WTC11 (cell line): ENCODE data around the gene ARL15. TPM values are rescaled to one million over a fixed set of nuclear protein-coding genes. Genes with fewer than 3 reads are reported as not detected.

Experiments used
- ATAC-seq: fragments of 200-7000 bp; cut with Tn5 transposase; 2 replicates; pipeline ENCODE4 v1.10.0; 2021; ENCODE audit warnings: mild to moderate bottlenecking, moderate library complexity
- CTCF ChIA-PET: fragments of 300-600 bp; sonication (Branson Sonifier 250); formaldehyde crosslinking; loops from one replicate; lab custom pipeline; 2021; ENCODE audit warnings: antibody characterized with exemption; lab: Charles Lee
- POLR2A ChIA-PET: fragments of 350-600 bp; sonication (Branson Sonifier 250); formaldehyde crosslinking; loops from one replicate; lab custom pipeline; 2021; ENCODE audit warnings: antibody characterized with exemption; lab: Charles Lee
- DNase-seq: peaks from one replicate; pipeline ENCODE4 v3.0.0; 2021; ENCODE audit warnings: low spot score
- H3K27ac Mint-ChIP-seq: 2 replicates; pipeline ENCODE4 v1.8.0; 2021; ENCODE audit warnings: mixed read lengths
- H3K27me3 Mint-ChIP-seq: 2 replicates; pipeline ENCODE4 v1.8.0; 2021; ENCODE audit warnings: low read depth, mild to moderate bottlenecking, moderate library complexity, mixed read lengths
- H3K36me3 Mint-ChIP-seq: 2 replicates; pipeline ENCODE4 v1.8.0; 2021; ENCODE audit warnings: mixed read lengths
- H3K4me1 Mint-ChIP-seq: 2 replicates; pipeline ENCODE4 v1.8.0; 2022; ENCODE audit warnings: mixed read lengths
- H3K4me3 Mint-ChIP-seq: 2 replicates; pipeline ENCODE4 v1.8.0; 2021; ENCODE audit warnings: mild to moderate bottlenecking, moderate library complexity, mixed read lengths
- H3K9me3 Mint-ChIP-seq: 2 replicates; pipeline ENCODE4 v1.8.0; 2021; ENCODE audit warnings: mixed read lengths
- ATF3 ChIP-seq: sonication (generic); formaldehyde crosslinking; conservative IDR thresholded peaks from 2 replicates; pipeline ENCODE4 v1.8.1; 2022; ENCODE audit warnings: mild to moderate bottlenecking, missing genetic modification reagents
- E2F1 ChIP-seq: sonication (generic); formaldehyde crosslinking; IDR thresholded peaks from 2 replicates; pipeline ENCODE4 v1.8.0; 2022; ENCODE audit warnings: mild to moderate bottlenecking, missing genetic modification reagents
- ERG ChIP-seq: fragments of 250-450 bp; sonication (Bioruptor Pico); IDR thresholded peaks from 2 replicates; pipeline ENCODE4 v1.8.0; 2021; ENCODE audit warnings: mild to moderate bottlenecking
- FOXP1 ChIP-seq: sonication (generic); formaldehyde crosslinking; IDR thresholded peaks from 2 replicates; pipeline ENCODE4 v1.8.0; 2022; ENCODE audit warnings: missing genetic modification reagents, mild to moderate bottlenecking, moderate library complexity, borderline replicate concordance
- GABPB1 ChIP-seq: sonication (generic); formaldehyde crosslinking; IDR thresholded peaks from 2 replicates; pipeline ENCODE4 v1.8.1; 2023; ENCODE audit warnings: mild to moderate bottlenecking, missing genetic modification reagents
- GRHL2 ChIP-seq: fragments of 250-450 bp; sonication (Bioruptor Pico); IDR thresholded peaks from 2 replicates; pipeline ENCODE4 v1.8.0; 2022; ENCODE audit warnings: mild to moderate bottlenecking, moderate library complexity; ENCODE audit not compliant: insufficient replicate concordance, severe bottlenecking
- IRF1 ChIP-seq: sonication (generic); formaldehyde crosslinking; IDR thresholded peaks from 2 replicates; pipeline ENCODE4 v1.8.0; 2023; ENCODE audit warnings: missing genetic modification reagents
- IRF2 ChIP-seq: sonication (generic); formaldehyde crosslinking; IDR thresholded peaks from 2 replicates; pipeline ENCODE4 v1.8.0; 2022; ENCODE audit warnings: low read depth, missing genetic modification reagents, borderline replicate concordance
- NR1H2 ChIP-seq: sonication (generic); formaldehyde crosslinking; IDR thresholded peaks from 2 replicates; pipeline ENCODE4 v1.9.0; 2021; ENCODE audit warnings: mild to moderate bottlenecking, moderate library complexity, missing genetic modification reagents
- NR2C2 ChIP-seq: sonication (generic); formaldehyde crosslinking; IDR thresholded peaks from 2 replicates; pipeline ENCODE4 v1.8.0; 2022; ENCODE audit warnings: mild to moderate bottlenecking, missing genetic modification reagents
- PRDM15 ChIP-seq: sonication (generic); formaldehyde crosslinking; IDR thresholded peaks from 2 replicates; pipeline ENCODE4 v1.8.0; 2022; ENCODE audit warnings: missing genetic modification reagents
- PRRX2 ChIP-seq: fragments of 250-450 bp; sonication (Bioruptor Pico); IDR thresholded peaks from 2 replicates; pipeline ENCODE4 v1.8.0; 2021; ENCODE audit warnings: mild to moderate bottlenecking
- SMAD4 ChIP-seq: sonication (generic); formaldehyde crosslinking; IDR thresholded peaks from 2 replicates; pipeline ENCODE4 v1.8.0; 2022; ENCODE audit warnings: mild to moderate bottlenecking, missing genetic modification reagents
- SOX15 ChIP-seq: fragments of 250-450 bp; sonication (Bioruptor Pico); IDR thresholded peaks from 2 replicates; pipeline ENCODE4 v1.9.0; 2021; ENCODE audit warnings: mild to moderate bottlenecking
- TEAD4 ChIP-seq: sonication (generic); formaldehyde crosslinking; IDR thresholded peaks from 2 replicates; pipeline ENCODE4 v1.8.0; 2022; ENCODE audit warnings: mild to moderate bottlenecking, missing genetic modification reagents
- ZNF281 ChIP-seq: sonication (generic); formaldehyde crosslinking; IDR thresholded peaks from 2 replicates; pipeline ENCODE4 v1.8.0; 2023; ENCODE audit warnings: mild to moderate bottlenecking, missing genetic modification reagents
- ZNF396 ChIP-seq: fragments of 250-450 bp; sonication (Bioruptor Pico); IDR thresholded peaks from 2 replicates; pipeline ENCODE4 v1.8.0; 2021; ENCODE audit warnings: mild to moderate bottlenecking, moderate library complexity, borderline replicate concordance
- ZNF423 ChIP-seq: fragments of 250-450 bp; sonication (Bioruptor Pico); IDR thresholded peaks from 2 replicates; pipeline ENCODE4 v2.1.2; 2022; ENCODE audit warnings: mild to moderate bottlenecking, moderate library complexity
- ZNF671 ChIP-seq: fragments of 250-450 bp; sonication (Bioruptor Pico); IDR thresholded peaks from 2 replicates; pipeline ENCODE4 v1.8.0; 2021; ENCODE audit warnings: mild to moderate bottlenecking
- total RNA-seq: library from RNA; stranded (reverse); gene quantifications from 3 replicates; pipeline ENCODE4 v1.2.3, GENCODE V29; 2021

ARL15 gene
- total RNA-seq, 1 experiment from 2014 or later: 20.1 TPM

- Mint-ChIP-seq H3K27me3 (no peaks in the 10 kb centered on the region), H3K36me3 (no peaks in the 10 kb centered on the region), H3K4me3 (no peak overlapping the region), H3K9me3 (peaks cover 14% of the 10 kb centered on the region), H3K4me1 (peaks cover 15% of the 10 kb centered on the region), H3K27ac (no peak overlapping the region)
- ChIA-PET POLR2A (interaction anchor here (0.7 kb wide), 1 partner anchor 113 kb away, joined by 5 read pairs; no protein-coding TSS in a partner anchor), CTCF (no interaction called here)
- no peak for ATAC-seq
- no peak for DNase-seq
- no peak for TF ChIP-seq ERG
- no peak for TF ChIP-seq NR2C2
- TF ChIP-seq IRF2: no peak
- no peak for TF ChIP-seq SMAD4
- TF ChIP-seq ATF3 (CRISPR knock-in tag): no peak
- no peak for TF ChIP-seq TEAD4 (CRISPR knock-in tag)
- TF ChIP-seq ZNF423 (CRISPR knock-in tag): no peak
- TF ChIP-seq NR1H2 (CRISPR knock-in tag): no peak
- TF ChIP-seq PRDM15 (CRISPR knock-in tag): no peak
- TF ChIP-seq E2F1: no peak
- TF ChIP-seq SOX15 (CRISPR knock-in tag): no peak
- no peak for TF ChIP-seq GRHL2 (CRISPR knock-in tag)
- TF ChIP-seq ZNF396 (CRISPR knock-in tag): no peak
- TF ChIP-seq GABPB1 (CRISPR knock-in tag): no peak
- TF ChIP-seq ZNF671: no peak
- TF ChIP-seq IRF1 (CRISPR knock-in tag): no peak
- TF ChIP-seq FOXP1: no peak
- TF ChIP-seq ZNF281 (CRISPR knock-in tag): no peak
- TF ChIP-seq PRRX2 (CRISPR knock-in tag): no peak
These were observed 19.6 kb upstream of the ARL15 start for GRCh38 chr5:54329731-54330709.
